ENCODE measurements around the gene PTPRT.

Gene PTPRT

DNA sequence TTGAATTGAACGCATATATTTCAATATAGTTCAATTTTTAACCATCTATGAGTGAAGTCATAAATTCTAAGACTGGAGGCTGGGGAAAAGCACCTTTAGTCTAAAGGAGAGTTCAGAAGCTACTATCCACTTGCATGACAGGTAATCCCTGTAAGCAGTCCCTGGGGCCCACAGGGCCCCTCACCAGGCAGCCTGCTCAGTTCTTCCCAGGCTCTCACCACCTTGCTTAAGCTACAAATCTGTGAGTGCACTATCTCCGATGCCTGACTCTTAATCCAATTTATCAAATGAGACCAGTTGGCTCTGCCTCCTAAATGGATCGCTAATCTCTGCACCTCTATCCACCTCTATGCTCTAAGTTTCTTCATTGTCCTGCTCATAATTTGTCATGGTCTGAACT is 413.8 kb downstream of the PTPRT start:
- POLR2A ChIA-PET: no interaction called here
- no peak for DNase-seq (ENCODE audit: extremely low spot score)
- CTCF ChIA-PET: no interaction called here
- TF ChIP-seq SUZ12 (IDR thresholded peaks at IDR 0.05) (no peak), SP1 (IDR thresholded peaks at IDR 0.05) (no peak), CTBP1 (IDR thresholded peaks at IDR 0.05; ENCODE audit: borderline replicate concordance) (no peak), ELF4 (IDR thresholded peaks at IDR 0.05) (no peak), BHLHE40 (IDR thresholded peaks at IDR 0.05; ENCODE audit: borderline replicate concordance) (no peak), PKNOX1 (IDR thresholded peaks at IDR 0.05) (no peak), ZNF384 (IDR thresholded peaks at IDR 0.05) (no peak), HDGF (IDR thresholded peaks at IDR 0.05; ENCODE audit: borderline replicate concordance) (no peak), FOXA1 (IDR thresholded peaks at IDR 0.05) (no peak), TARDBP (IDR thresholded peaks at IDR 0.05) (no peak), FOXM1 (IDR thresholded peaks at IDR 0.05; ENCODE audit: borderline replicate concordance) (no peak), L3MBTL2 (conservative IDR thresholded peaks at IDR 0.05) (no peak), FOXK2 (IDR thresholded peaks at IDR 0.05) (no peak), LEF1 (IDR thresholded peaks at IDR 0.05; ENCODE audit: borderline replicate concordance) (no peak), ARNT (IDR thresholded peaks at IDR 0.05) (no peak), NFRKB (IDR thresholded peaks at IDR 0.05) (no peak)

DNA sequence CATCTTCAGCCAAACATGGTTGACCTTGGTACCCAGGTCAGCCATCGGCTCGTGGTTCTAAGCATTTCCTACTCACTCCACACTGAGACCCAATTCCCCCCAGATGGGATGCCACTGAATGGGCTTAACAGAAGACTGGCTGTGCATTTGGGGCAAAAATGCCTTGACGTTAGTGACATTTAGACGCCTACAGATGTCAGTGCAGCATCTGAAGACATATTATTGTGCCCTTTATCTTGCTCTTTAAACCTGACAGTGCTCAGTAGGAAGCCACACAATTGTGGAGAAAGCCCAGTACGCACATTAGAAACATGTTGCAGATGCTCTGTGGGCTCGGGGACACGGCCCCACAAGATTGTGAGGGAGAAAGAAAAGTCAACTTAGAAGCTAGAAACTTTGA is 414.7 kb downstream of the PTPRT start:
- POLR2A ChIA-PET: no interaction called here
- no peak for TF ChIP-seq TARDBP (IDR thresholded peaks at IDR 0.05)
- no peak for TF ChIP-seq SP1 (IDR thresholded peaks at IDR 0.05)
- no peak for TF ChIP-seq LEF1 (IDR thresholded peaks at IDR 0.05; ENCODE audit: borderline replicate concordance)
- no peak for TF ChIP-seq L3MBTL2 (conservative IDR thresholded peaks at IDR 0.05)
- no peak for TF ChIP-seq PKNOX1 (IDR thresholded peaks at IDR 0.05)
- TF ChIP-seq FOXA1 (IDR thresholded peaks at IDR 0.05): no peak
- TF ChIP-seq FOXM1 (IDR thresholded peaks at IDR 0.05; ENCODE audit: borderline replicate concordance): no peak
- TF ChIP-seq ELF4 (IDR thresholded peaks at IDR 0.05): no peak
- TF ChIP-seq NFRKB (IDR thresholded peaks at IDR 0.05): no peak
- TF ChIP-seq FOXK2 (IDR thresholded peaks at IDR 0.05): no peak
- no peak for TF ChIP-seq ARNT (IDR thresholded peaks at IDR 0.05)
- TF ChIP-seq CTBP1 (IDR thresholded peaks at IDR 0.05; ENCODE audit: borderline replicate concordance): no peak
- no peak for TF ChIP-seq HDGF (IDR thresholded peaks at IDR 0.05; ENCODE audit: borderline replicate concordance)
- no peak for TF ChIP-seq ZNF384 (IDR thresholded peaks at IDR 0.05)
- TF ChIP-seq SUZ12 (IDR thresholded peaks at IDR 0.05): no peak
- no peak for TF ChIP-seq BHLHE40 (IDR thresholded peaks at IDR 0.05; ENCODE audit: borderline replicate concordance)
- no peak for DNase-seq (ENCODE audit: extremely low spot score)
- CTCF ChIA-PET: no interaction called here

DNA sequence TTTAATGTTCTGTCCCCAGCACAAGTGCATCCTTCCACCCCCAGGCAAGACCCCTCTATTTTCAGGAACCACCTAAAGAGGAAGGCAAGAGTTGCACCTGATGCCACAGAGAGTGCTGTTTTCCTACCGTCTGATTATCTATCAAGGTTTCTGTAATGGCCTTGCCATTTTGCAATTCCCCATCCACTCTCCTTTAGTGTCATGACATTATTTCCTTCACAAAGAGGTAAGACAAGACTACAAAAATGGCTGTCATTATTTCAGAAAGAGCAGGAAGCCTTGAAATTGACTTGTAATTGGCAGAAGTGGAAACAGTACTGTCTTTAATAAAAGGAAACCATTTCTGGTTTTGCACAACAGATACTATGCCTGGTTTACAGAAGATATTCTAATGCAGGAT is 426.7 kb downstream of the PTPRT start:
- POLR2A ChIA-PET: no interaction called here
- TF ChIP-seq LEF1 (IDR thresholded peaks at IDR 0.05; ENCODE audit: borderline replicate concordance) (no peak), ELF4 (IDR thresholded peaks at IDR 0.05) (no peak), FOXA1 (IDR thresholded peaks at IDR 0.05) (no peak), NFRKB (IDR thresholded peaks at IDR 0.05) (no peak), HDGF (IDR thresholded peaks at IDR 0.05; ENCODE audit: borderline replicate concordance) (no peak), ZNF384 (IDR thresholded peaks at IDR 0.05) (no peak), ARNT (IDR thresholded peaks at IDR 0.05) (no peak), FOXM1 (IDR thresholded peaks at IDR 0.05; ENCODE audit: borderline replicate concordance) (no peak), PKNOX1 (IDR thresholded peaks at IDR 0.05) (no peak), SUZ12 (IDR thresholded peaks at IDR 0.05) (no peak), CTBP1 (IDR thresholded peaks at IDR 0.05; ENCODE audit: borderline replicate concordance) (no peak), L3MBTL2 (conservative IDR thresholded peaks at IDR 0.05) (no peak), SP1 (IDR thresholded peaks at IDR 0.05) (no peak), BHLHE40 (IDR thresholded peaks at IDR 0.05; ENCODE audit: borderline replicate concordance) (no peak), FOXK2 (IDR thresholded peaks at IDR 0.05) (no peak), TARDBP (IDR thresholded peaks at IDR 0.05) (no peak)
- CTCF ChIA-PET: no interaction called here
- DNase-seq (ENCODE audit: extremely low spot score): no peak

DNA sequence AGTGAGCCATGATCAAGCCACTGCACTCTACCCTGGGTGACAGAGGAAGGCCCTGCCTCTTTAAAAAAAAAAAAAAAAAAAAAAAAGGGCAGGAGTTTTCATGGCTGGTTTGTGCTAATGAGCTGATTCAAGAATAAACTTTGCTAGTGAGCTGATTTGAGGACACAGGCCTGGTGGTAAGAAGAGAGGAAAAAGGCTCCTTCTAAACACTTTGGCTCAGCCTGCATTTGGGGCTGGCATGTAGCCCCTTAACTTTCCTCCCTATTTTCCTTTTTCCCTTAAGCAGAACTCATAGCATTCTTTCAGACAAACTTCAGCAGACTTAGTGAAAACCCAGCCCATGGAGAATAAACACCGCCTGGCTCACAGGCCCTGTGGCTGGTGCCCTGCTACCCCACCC is 432.7 kb downstream of the PTPRT start:
- TF ChIP-seq FOXK2 (IDR thresholded peaks at IDR 0.05): no peak
- TF ChIP-seq FOXA1 (IDR thresholded peaks at IDR 0.05): no peak
- TF ChIP-seq SUZ12 (IDR thresholded peaks at IDR 0.05): no peak
- TF ChIP-seq TARDBP (IDR thresholded peaks at IDR 0.05): no peak
- TF ChIP-seq CTBP1 (IDR thresholded peaks at IDR 0.05; ENCODE audit: borderline replicate concordance): no peak
- TF ChIP-seq ARNT (IDR thresholded peaks at IDR 0.05): no peak
- no peak for TF ChIP-seq NFRKB (IDR thresholded peaks at IDR 0.05)
- TF ChIP-seq SP1 (IDR thresholded peaks at IDR 0.05): no peak
- TF ChIP-seq LEF1 (IDR thresholded peaks at IDR 0.05; ENCODE audit: borderline replicate concordance): no peak
- TF ChIP-seq FOXM1 (IDR thresholded peaks at IDR 0.05; ENCODE audit: borderline replicate concordance): no peak
- no peak for TF ChIP-seq L3MBTL2 (conservative IDR thresholded peaks at IDR 0.05)
- TF ChIP-seq PKNOX1 (IDR thresholded peaks at IDR 0.05): no peak
- TF ChIP-seq ELF4 (IDR thresholded peaks at IDR 0.05): no peak
- TF ChIP-seq HDGF (IDR thresholded peaks at IDR 0.05; ENCODE audit: borderline replicate concordance): no peak
- TF ChIP-seq BHLHE40 (IDR thresholded peaks at IDR 0.05; ENCODE audit: borderline replicate concordance): no peak
- no peak for TF ChIP-seq ZNF384 (IDR thresholded peaks at IDR 0.05)
- ChIA-PET POLR2A (no interaction called here), CTCF (no interaction called here)

GRCh38 chr20:42754706-42755105 is 435.0 kb downstream of the PTPRT start:
- ChIA-PET CTCF (no interaction called here), POLR2A (no interaction called here)
- TF ChIP-seq SP1 (IDR thresholded peaks at IDR 0.05): no peak
- TF ChIP-seq FOXA1 (IDR thresholded peaks at IDR 0.05): no peak
- TF ChIP-seq CTBP1 (IDR thresholded peaks at IDR 0.05; ENCODE audit: borderline replicate concordance): no peak
- no peak for TF ChIP-seq BHLHE40 (IDR thresholded peaks at IDR 0.05; ENCODE audit: borderline replicate concordance)
- no peak for TF ChIP-seq ZNF384 (IDR thresholded peaks at IDR 0.05)
- TF ChIP-seq NFRKB (IDR thresholded peaks at IDR 0.05): no peak
- no peak for TF ChIP-seq HDGF (IDR thresholded peaks at IDR 0.05; ENCODE audit: borderline replicate concordance)
- TF ChIP-seq FOXM1 (IDR thresholded peaks at IDR 0.05; ENCODE audit: borderline replicate concordance): no peak
- TF ChIP-seq LEF1 (IDR thresholded peaks at IDR 0.05; ENCODE audit: borderline replicate concordance): no peak
- no peak for DNase-seq (ENCODE audit: extremely low spot score)

More for the DNA sequence above, 432.7 kb downstream of the PTPRT start:
- no peak for DNase-seq (ENCODE audit: extremely low spot score)
